ENCODE data around the gene PHEX.

DNA sequence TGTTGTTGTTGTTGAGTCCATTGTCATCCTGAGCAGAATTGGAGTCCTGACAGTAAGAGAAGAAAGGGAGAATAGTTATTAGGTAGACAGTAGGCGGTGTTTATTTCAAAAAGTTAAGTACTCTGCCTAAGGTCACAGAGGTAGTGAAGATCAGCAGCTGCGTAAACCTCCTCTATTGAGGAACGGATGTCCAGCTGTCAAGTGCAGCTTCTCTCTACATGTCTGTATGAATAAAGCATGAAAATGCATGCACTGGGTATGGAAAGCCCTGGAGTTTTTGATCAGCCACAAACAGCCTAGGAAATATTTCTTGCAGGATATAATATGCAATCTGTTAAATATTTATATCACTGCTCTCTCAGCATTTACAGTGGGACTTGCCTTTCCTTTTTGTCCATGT, 131.2 kb downstream of the PHEX start:
- TF ChIP-seq CTCF (IDR thresholded peaks at IDR 0.05), result no peak
- TF ChIP-seq POLR2A (IDR thresholded peaks at IDR 0.05), result no peak
